ENCODE data around the gene NSRP1.

- TF ChIP-seq CTCF (conservative IDR thresholded peaks at IDR 0.05), result no peak
- no peak for TF ChIP-seq EZH2 (IDR thresholded peaks at IDR 0.05; ENCODE audit: low read depth)
Observed at GRCh38 chr17:30068465-30068864, 48.2 kb upstream of the NSRP1 start.
